Kidney glomerular epithelial cell (primary cell): ENCODE data around the gene UQCC2.

ENCODE experiments used
- DNase-seq: peaks from one replicate; lab custom pipeline; 2025; lab: John Stamatoyannopoulos, UW

Gene UQCC2

GRCh38 chr6:33711140-33712129, at the start of gene UQCC2:
Gene UQCC2, minus strand, starts transcription at chr6:33711700. Its CDS starts 14 bp downstream, at chr6:33711686.
- peak; percentile 94 for DNase-seq

- DNase-seq, result no peak
These were observed 48.6 kb upstream of the UQCC2 start for GRCh38 chr6:33759887-33760629.

GRCh38 chr6:33758815-33759216, 47.3 kb upstream of the UQCC2 start:
- DNase-seq, result no peak

GRCh38 chr6:33757906-33758305, 46.4 kb upstream of the UQCC2 start:
- DNase-seq, result no peak

GRCh38 chr6:33757113-33757512, 45.6 kb upstream of the UQCC2 start:
- DNase-seq, result no peak

- no peak for DNase-seq
These were observed 44.9 kb upstream of the UQCC2 start for GRCh38 chr6:33756211-33756954.

- DNase-seq, result no peak
These were observed 43.8 kb upstream of the UQCC2 start for GRCh38 chr6:33755070-33755869.

GRCh38 chr6:33754222-33754621, 42.7 kb upstream of the UQCC2 start:
- DNase-seq, result no peak

- no peak for DNase-seq
These were observed 41.1 kb upstream of the UQCC2 start for GRCh38 chr6:33752646-33753015.

- no peak for DNase-seq
These were observed 40.5 kb upstream of the UQCC2 start for GRCh38 chr6:33751771-33752645.

GRCh38 chr6:33750244-33750991, 38.9 kb upstream of the UQCC2 start:
- no peak for DNase-seq

- no peak for DNase-seq
These were observed 37.9 kb upstream of the UQCC2 start for GRCh38 chr6:33749401-33749800.

GRCh38 chr6:33748841-33749240, 37.3 kb upstream of the UQCC2 start:
- no peak for DNase-seq

GRCh38 chr6:33747823-33748222, 36.3 kb upstream of the UQCC2 start:
- no peak for DNase-seq

GRCh38 chr6:33746651-33747100, 35.2 kb upstream of the UQCC2 start, which contains the start of gene IP6K3:
Gene IP6K3, minus strand, starts transcription at chr6:33746905. Its CDS starts 11,429 bp downstream, at chr6:33735476.
- no peak for DNase-seq

GRCh38 chr6:33746036-33746600, 34.6 kb upstream of the UQCC2 start:
- DNase-seq, result no peak

GRCh38 chr6:33745548-33745947, 34.0 kb upstream of the UQCC2 start:
- DNase-seq, result peak; percentile 30

- no peak for DNase-seq
These were observed 33.5 kb upstream of the UQCC2 start for GRCh38 chr6:33744895-33745546.
